KMS-11 (cell line): ENCODE measurements around the gene MYO7B.
"Not testable (repeated sequence)": the region's sequence is repeated elsewhere in the genome, so short reads cannot be mapped to it uniquely, and the experiment has no call there.

Experiments
- H2AFZ ChIP-seq: fragments of 200-600 bp; sonication (generic); 2 replicates; pipeline ENCODE4 v1.6.1; 2016; ENCODE audit warnings: antibody characterized with exemption, mixed run types, low read depth
- H3K27ac ChIP-seq: fragments of 200-600 bp; sonication (generic); 2 replicates; pipeline ENCODE4 v1.6.1; 2016; ENCODE audit warnings: mild to moderate bottlenecking, mixed run types
- H3K27me3 ChIP-seq: fragments of 200-600 bp; sonication (generic); 2 replicates; pipeline ENCODE4 v1.6.1; 2017; ENCODE audit warnings: mild to moderate bottlenecking, low read depth, mixed run types, moderate library complexity; ENCODE audit not compliant: insufficient read depth
- H3K36me3 ChIP-seq: fragments of 200-600 bp; sonication (generic); 2 replicates; pipeline ENCODE4 v1.6.1; 2017; ENCODE audit warnings: mild to moderate bottlenecking, mixed run types; ENCODE audit not compliant: insufficient read depth
- H3K4me1 ChIP-seq: fragments of 200-600 bp; sonication (generic); 2 replicates; pipeline ENCODE4 v1.6.1; 2016; ENCODE audit warnings: mild to moderate bottlenecking, low read depth, mixed run types; ENCODE audit not compliant: poor library complexity, severe bottlenecking
- H3K4me2 ChIP-seq: fragments of 200-600 bp; sonication (generic); 2 replicates; pipeline ENCODE4 v1.7.0; 2016; ENCODE audit warnings: mild to moderate bottlenecking, mixed run types
- H3K4me3 ChIP-seq: fragments of 200-600 bp; sonication (generic); IDR thresholded peaks from 2 replicates; pipeline ENCODE4 v1.6.1; 2017; ENCODE audit warnings: low read depth, low read length, mixed read lengths; ENCODE audit not compliant: insufficient read depth
- H3K79me2 ChIP-seq: fragments of 200-600 bp; sonication (generic); 2 replicates; pipeline ENCODE4 v1.6.1; 2016; ENCODE audit warnings: low read depth, mixed run types; ENCODE audit not compliant: insufficient read depth
- H3K9ac ChIP-seq: fragments of 200-600 bp; sonication (generic); 2 replicates; pipeline ENCODE4 v1.6.1; 2016; ENCODE audit warnings: mild to moderate bottlenecking, mixed run types
- H4K20me1 ChIP-seq: fragments of 200-600 bp; sonication (generic); 2 replicates; pipeline ENCODE4 v1.6.1; 2016; ENCODE audit warnings: mild to moderate bottlenecking, mixed run types; ENCODE audit not compliant: insufficient read depth
- CTCF ChIP-seq: fragments of 200-600 bp; sonication (generic); conservative IDR thresholded peaks from 2 replicates; pipeline ENCODE4 v1.6.1; 2017; ENCODE audit warnings: low read depth, mild to moderate bottlenecking, antibody characterized with exemption, low read length, moderate library complexity, mixed read lengths

MYO7B gene

GRCh38 chr2:127567351-127567854 is 31.9 kb downstream of the MYO7B start:
- H3K4me3 ChIP-seq, result no peak overlapping the region
- H3K9ac ChIP-seq, result no peak overlapping the region
- H3K27me3 ChIP-seq, result peaks cover 31% of the 10 kb centered on the region; the same call in 1 of the 2 replicates
- no peak overlapping the region for H2AFZ ChIP-seq
- H3K36me3 ChIP-seq, result no peaks in the 10 kb centered on the region
- no peaks in the 10 kb centered on the region for H3K79me2 ChIP-seq
- peaks cover 19% of the 10 kb centered on the region for H3K4me1 ChIP-seq
- no peaks in the 10 kb centered on the region for H4K20me1 ChIP-seq
- no peak overlapping the region for H3K4me2 ChIP-seq
- no peak for TF ChIP-seq CTCF
- no peak overlapping the region for H3K27ac ChIP-seq

GRCh38 chr2:127568128-127568527 is 32.6 kb downstream of the MYO7B start:
- no peak overlapping the region for H2AFZ ChIP-seq
- H3K9ac ChIP-seq, result no peak overlapping the region
- no peak overlapping the region for H3K27ac ChIP-seq
- H3K27me3 ChIP-seq, result peaks cover 31% of the 10 kb centered on the region; the same call in 1 of the 2 replicates
- H3K4me1 ChIP-seq, result peaks cover 14% of the 10 kb centered on the region
- no peak for TF ChIP-seq CTCF
- H4K20me1 ChIP-seq, result no peaks in the 10 kb centered on the region
- no peaks in the 10 kb centered on the region for H3K36me3 ChIP-seq
- no peaks in the 10 kb centered on the region for H3K79me2 ChIP-seq
- H3K4me3 ChIP-seq, result no peak overlapping the region
- H3K4me2 ChIP-seq, result no peak overlapping the region

GRCh38 chr2:127569666-127570065 is 34.2 kb downstream of the MYO7B start:
- no peak for TF ChIP-seq CTCF
- Histone ChIP-seq H3K4me3 (no peak overlapping the region), H3K9ac (no peak overlapping the region), H3K79me2 (no peaks in the 10 kb centered on the region), H3K36me3 (no peaks in the 10 kb centered on the region), H3K27ac (no peak overlapping the region), H2AFZ (no peak overlapping the region), H3K4me2 (no peak overlapping the region), H3K4me1 (peaks cover under 1% of the 10 kb centered on the region), H3K27me3 (peaks cover 29% of the 10 kb centered on the region; the same call in 1 of the 2 replicates), H4K20me1 (no peaks in the 10 kb centered on the region)

GRCh38 chr2:127570282-127571250 is 35.1 kb downstream of the MYO7B start:
- H2AFZ ChIP-seq, result no peak overlapping the region

GRCh38 chr2:127572352-127572751 is 36.9 kb downstream of the MYO7B start:
- not testable (repeated sequence) for H4K20me1 ChIP-seq, H3K4me1 ChIP-seq, H3K4me3 ChIP-seq, H3K36me3 ChIP-seq, H3K4me2 ChIP-seq, H2AFZ ChIP-seq, H3K9ac ChIP-seq, H3K79me2 ChIP-seq, H3K27me3 ChIP-seq, H3K27ac ChIP-seq

More at GRCh38 chr2:127570282-127571250, 35.1 kb downstream of the MYO7B start:
- Histone ChIP-seq H3K27me3 (peaks cover 24% of the 10 kb centered on the region; the same call in 1 of the 2 replicates), H3K79me2 (no peaks in the 10 kb centered on the region), H3K4me1 (no peaks in the 10 kb centered on the region), H3K27ac (no peak overlapping the region), H3K4me2 (no peak overlapping the region), H3K36me3 (no peaks in the 10 kb centered on the region), H3K9ac (no peak overlapping the region), H4K20me1 (no peaks in the 10 kb centered on the region), H3K4me3 (no peak overlapping the region)
- TF ChIP-seq CTCF, result no peak
